HepG2 (cell line): ENCODE measurements around the gene SMIM20. TPM values are rescaled to one million over a fixed set of nuclear protein-coding genes. Genes with fewer than 3 reads are reported as not detected.

ENCODE experiments used
- ATF3 ChIP-seq: sonication (generic); formaldehyde crosslinking; IDR thresholded peaks from 2 replicates; pipeline ENCODE4 v1.4.0; 2020; ENCODE audit warnings: missing genetic modification reagents
- BATF2 ChIP-seq: sonication (generic); formaldehyde crosslinking; IDR thresholded peaks from 2 replicates; pipeline ENCODE4 v1.8.0; 2022; ENCODE audit warnings: mild to moderate bottlenecking, missing genetic modification reagents, moderate library complexity
- ETV5 ChIP-seq: IDR thresholded peaks from 2 replicates; pipeline ENCODE4 v1.6.1; 2018; ENCODE audit warnings: missing biosample characterization, missing genetic modification reagents, inconsistent platforms, borderline replicate concordance
- HNF4G ChIP-seq, 2 experiments: sonication (generic) in 1 of 2; formaldehyde crosslinking in 1 of 2; IDR thresholded peaks; 2 replicates each; pipeline versions ENCODE4 v1.4.0 to v1.6.1; 2011 to 2020; ENCODE audit warnings: borderline replicate concordance in 2 of 2, low read depth in 2 of 2, mild to moderate bottlenecking in 2 of 2, low read length in 1 of 2, missing genetic modification reagents in 1 of 2, moderate library complexity in 1 of 2
- ISL2 ChIP-seq: sonication (generic); formaldehyde crosslinking; IDR thresholded peaks from 2 replicates; pipeline ENCODE4 v1.5.0; 2020; ENCODE audit warnings: missing genetic modification reagents
- KDM3A ChIP-seq: IDR thresholded peaks from 2 replicates; pipeline ENCODE4 v1.6.1; 2018; ENCODE audit warnings: low read depth, missing compliant biosample characterization
- MXD3 ChIP-seq: IDR thresholded peaks from 2 replicates; pipeline ENCODE4 v1.6.1; 2016; ENCODE audit warnings: mild to moderate bottlenecking, missing biosample characterization, missing genetic modification reagents
- RARA ChIP-seq: IDR thresholded peaks from 2 replicates; pipeline ENCODE4 v1.6.1; 2016; ENCODE audit warnings: missing genetic modification reagents, missing compliant biosample characterization
- RERE ChIP-seq: IDR thresholded peaks from 2 replicates; pipeline ENCODE4 v1.6.1; 2016; ENCODE audit warnings: low read depth, missing genetic modification reagents, missing compliant biosample characterization
- RORA ChIP-seq: sonication (generic); formaldehyde crosslinking; IDR thresholded peaks from 2 replicates; pipeline ENCODE4 v1.5.0; 2020; ENCODE audit warnings: mild to moderate bottlenecking, missing genetic modification reagents, moderate library complexity
- SMAD9 ChIP-seq: sonication (generic); formaldehyde crosslinking; IDR thresholded peaks from 2 replicates; pipeline ENCODE4 v1.5.1; 2020; ENCODE audit warnings: mild to moderate bottlenecking, missing genetic modification reagents
- SSRP1 ChIP-seq: IDR thresholded peaks from 2 replicates; pipeline ENCODE4 v1.6.1; 2016; ENCODE audit warnings: control low read depth
- ZC3H4 ChIP-seq: sonication (generic); formaldehyde crosslinking; IDR thresholded peaks from 2 replicates; pipeline ENCODE4 v1.4.0; 2020; ENCODE audit warnings: missing genetic modification reagents, borderline replicate concordance
- ZEB1 ChIP-seq: IDR thresholded peaks from 2 replicates; pipeline ENCODE4 v1.6.1; 2012; ENCODE audit warnings: mild to moderate bottlenecking, low read depth, inconsistent platforms; ENCODE audit not compliant: insufficient replicate concordance
- ZKSCAN5 ChIP-seq: sonication (generic); formaldehyde crosslinking; IDR thresholded peaks from 2 replicates; pipeline ENCODE4 v1.5.1; 2020; ENCODE audit warnings: mild to moderate bottlenecking, missing genetic modification reagents
- ZNF660 ChIP-seq: sonication (generic); formaldehyde crosslinking; IDR thresholded peaks from 2 replicates; pipeline ENCODE4 v1.5.1; 2020; ENCODE audit warnings: mild to moderate bottlenecking, low read depth, missing genetic modification reagents, borderline replicate concordance
- ZNF879 ChIP-seq: sonication (generic); formaldehyde crosslinking; IDR thresholded peaks from 2 replicates; pipeline ENCODE4 v1.8.1; 2023; ENCODE audit warnings: missing genetic modification reagents
- polyA plus RNA-seq, 8 experiments: library from polyadenylated mRNA; depleted of rRNA in 3 of 8; stranded (reverse) in 7 of 8; unstranded in 1 of 8; fragments of >200 nt; fragmentation: Illumina TruSeq in 4 of 8; extraction: Trizol in 4 of 8; gene quantifications; 2 replicates each; pipeline versions ENCODE4 v1.2.1 to v1.2.3, GENCODE V29; 2011 to 2016; ENCODE audit warnings: low read depth in 4 of 8, missing spikeins in 1 of 8, mixed read lengths in 1 of 8; ENCODE audit not compliant: insufficient read depth in 1 of 8
- total RNA-seq, 5 experiments: library from RNA; depleted of rRNA; stranded (reverse); fragments of >200 nt; fragmentation: Illumina TruSeq; extraction: Trizol; gene quantifications; 2 replicates each; pipeline ENCODE4 v1.2.3, GENCODE V29; 2016; ENCODE audit warnings: low read depth in 1 of 5

SMIM20 gene
- total and polyA plus RNA-seq, 2 of the 13 experiments (the other 11 are each of a cell fraction or from before 2014, with no cell fraction given): 26.3 to 30.2 TPM

GRCh38 chr4:25919676-25920075 lies 5.7 kb downstream of the SMIM20 start (continued):
- TF ChIP-seq RERE: peak; percentile 57; the same call in 1 of the 2 replicates
- TF ChIP-seq ZC3H4 (CRISPR knock-in tag): no peak
- no peak for TF ChIP-seq KDM3A (CRISPR knock-in tag)
- TF ChIP-seq ZNF879 (CRISPR knock-in tag): no peak
- TF ChIP-seq ZNF660 (CRISPR knock-in tag): no peak
- TF ChIP-seq SMAD9 (CRISPR knock-in tag): no peak
- TF ChIP-seq BATF2 (CRISPR knock-in tag): no peak
- TF ChIP-seq HNF4G (IDR thresholded peaks at IDR 0.05; ENCODE audit: borderline replicate concordance, low read depth, low read length): peak; percentile 79
- no peak for TF ChIP-seq HNF4G (CRISPR knock-in tag; IDR thresholded peaks at IDR 0.05; ENCODE audit: borderline replicate concordance, low read depth)
- no peak for TF ChIP-seq RORA (CRISPR knock-in tag)
- peak; percentile 69; the same call in 1 of the 2 replicates for TF ChIP-seq RARA (CRISPR knock-in tag)
- TF ChIP-seq ETV5 (CRISPR knock-in tag): peak; percentile 29; the same call in 1 of the 2 replicates
- no peak; the same call in 1 of the 2 replicates for TF ChIP-seq ATF3 (CRISPR knock-in tag)
- peak; percentile 36; the same call in 1 of the 2 replicates for TF ChIP-seq ISL2 (CRISPR knock-in tag)
- TF ChIP-seq MXD3 (CRISPR knock-in tag): no peak
- TF ChIP-seq SSRP1 (CRISPR knock-in tag): no peak
- no peak for TF ChIP-seq ZKSCAN5 (CRISPR knock-in tag)
- no peak for TF ChIP-seq ZEB1
